DMS153 treated with DMSO at 0.1 percent for 48 hours (cell line): ENCODE data around the gene SLC25A43.
"Not testable (repeated sequence)": the region's sequence is repeated elsewhere in the genome, so short reads cannot be mapped to it uniquely, and the experiment has no call there.

Source experiments
- DNase-seq: peaks from one replicate; lab custom pipeline; 2025; ENCODE audit not compliant: unreplicated experiment; lab: John Stamatoyannopoulos, UW

SLC25A43 gene

GRCh38 chrX:119467842-119468550, 68.9 kb downstream of the SLC25A43 start, which contains the start of gene SLC25A5:
Gene SLC25A5 (plus strand): TSS chrX:119468444. CDS start chrX:119468516, 72 bp downstream.
- DNase-seq, result peak; percentile 37

- DNase-seq, result peak; percentile 41
Observed at GRCh38 chrX:119468551-119469312, 69.6 kb downstream of the SLC25A43 start.

DNA sequence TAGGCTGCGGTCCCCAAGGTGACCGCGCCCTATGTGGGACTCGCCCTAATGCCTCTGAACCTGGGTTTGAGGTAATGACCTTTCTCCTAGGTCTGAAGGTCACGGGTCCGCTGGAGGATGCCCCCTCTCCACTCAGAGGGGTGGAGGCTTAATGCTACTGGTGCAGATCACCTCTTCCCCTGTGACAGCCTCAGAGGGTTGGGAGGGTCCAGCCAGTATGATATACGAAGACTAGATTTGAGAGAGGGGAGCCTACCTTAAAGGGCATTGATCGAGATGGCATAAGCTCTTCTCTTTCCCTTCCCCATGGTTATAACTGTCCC, 70.1 kb downstream of the SLC25A43 start:
- DNase-seq, result no peak

DNA sequence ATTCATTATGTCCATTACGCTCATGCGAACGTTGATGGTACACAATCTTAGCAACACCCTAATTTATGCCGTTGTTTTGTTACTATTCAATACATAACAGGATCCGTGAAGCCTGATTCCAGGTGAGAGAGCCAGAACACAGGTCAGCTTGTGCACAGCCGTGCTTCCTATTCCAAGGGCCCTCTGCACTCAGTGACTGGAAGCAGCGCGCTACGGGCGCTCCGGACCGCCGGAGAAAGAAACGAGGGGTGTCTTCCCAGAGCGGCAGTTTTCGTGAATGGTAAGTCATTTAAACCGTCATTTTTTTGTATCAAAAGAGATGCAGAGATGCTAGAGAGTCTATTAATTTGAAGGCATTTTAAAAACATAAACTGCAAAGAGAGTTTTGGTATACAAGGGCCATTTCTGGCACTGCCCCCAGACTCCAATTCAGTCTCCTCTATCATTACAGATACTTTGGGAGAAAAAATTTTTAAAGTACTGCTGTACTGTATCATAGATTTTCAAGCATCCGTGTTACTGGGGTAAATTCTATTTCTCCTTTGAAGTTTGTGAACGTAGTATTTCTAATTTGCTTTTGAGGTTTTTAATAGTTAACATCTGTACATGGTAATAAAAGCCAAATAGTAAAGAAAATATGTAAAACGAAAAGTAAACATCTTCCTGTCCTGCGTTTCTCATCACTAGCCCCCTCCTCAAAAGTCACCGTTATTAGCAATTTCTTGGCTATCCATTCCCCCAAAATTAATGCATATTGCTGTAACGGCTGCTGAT, 75.7 kb downstream of the SLC25A43 start:
- no peak for DNase-seq

GRCh38 chrX:119475389-119476101, 76.4 kb downstream of the SLC25A43 start:
- DNase-seq, result no peak

DNA sequence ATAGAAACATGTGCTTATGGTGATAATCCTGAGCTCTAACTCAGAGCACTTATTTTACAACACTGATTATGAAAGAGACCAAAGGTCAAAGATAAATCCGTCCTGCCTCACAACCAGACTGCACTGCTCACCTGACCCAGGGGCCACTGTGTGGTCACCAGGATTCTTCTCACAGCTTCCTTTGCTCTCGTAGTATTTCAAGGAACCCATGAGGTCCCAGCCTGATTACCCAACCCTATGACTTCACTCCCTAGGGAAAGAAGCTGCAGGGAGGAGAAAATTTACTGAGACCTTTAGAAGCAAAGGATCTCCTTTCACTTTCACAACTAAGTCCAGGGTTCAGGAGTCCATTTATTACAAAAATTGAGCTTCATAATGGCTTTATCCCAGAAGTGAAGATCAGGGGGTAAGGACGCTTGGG, 78.7 kb downstream of the SLC25A43 start:
- no peak for DNase-seq

DNA sequence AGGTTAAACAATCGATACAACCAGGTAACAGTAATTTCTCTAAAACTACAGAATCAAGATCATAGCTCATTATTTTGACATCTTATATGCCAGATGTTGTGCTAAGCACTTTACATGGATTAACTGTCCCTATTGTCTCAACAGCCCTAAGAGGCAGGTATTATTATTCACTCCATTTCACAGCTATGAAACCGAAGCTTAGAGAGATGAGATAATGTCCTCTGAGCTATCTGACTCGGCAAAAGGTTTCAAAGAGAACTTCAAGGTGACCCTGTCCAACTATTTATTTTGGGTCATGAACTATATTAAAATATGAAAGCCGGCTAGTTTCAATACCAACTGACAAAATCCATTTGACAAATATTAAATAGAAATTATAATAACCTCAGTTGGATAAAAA, 79.4 kb downstream of the SLC25A43 start:
- DNase-seq, result no peak

GRCh38 chrX:119479845-119480244, 80.7 kb downstream of the SLC25A43 start:
- no peak for DNase-seq

DNA sequence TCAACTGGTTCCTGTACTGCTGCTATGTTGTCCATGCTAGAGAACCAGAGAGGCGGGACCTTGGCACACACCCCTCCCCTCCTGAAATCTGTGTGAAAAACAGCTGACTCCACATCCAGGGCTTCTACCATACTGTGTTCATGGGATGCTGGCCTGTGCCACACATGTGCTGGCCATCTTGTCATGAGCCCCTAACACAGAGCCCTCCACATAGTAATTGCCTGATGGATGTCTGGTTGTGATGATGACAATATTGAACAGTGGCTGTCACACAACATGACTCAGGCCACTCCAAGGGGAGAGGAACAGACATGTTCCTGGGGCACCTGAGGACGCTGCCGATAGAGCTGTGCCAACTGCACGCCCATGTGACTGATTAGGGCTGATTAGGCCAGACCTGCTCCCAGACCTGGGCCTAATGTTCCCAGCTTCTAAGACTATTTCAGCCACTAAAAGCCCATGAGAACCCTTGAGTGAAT, 82.2 kb downstream of the SLC25A43 start:
- no peak for DNase-seq

DNA sequence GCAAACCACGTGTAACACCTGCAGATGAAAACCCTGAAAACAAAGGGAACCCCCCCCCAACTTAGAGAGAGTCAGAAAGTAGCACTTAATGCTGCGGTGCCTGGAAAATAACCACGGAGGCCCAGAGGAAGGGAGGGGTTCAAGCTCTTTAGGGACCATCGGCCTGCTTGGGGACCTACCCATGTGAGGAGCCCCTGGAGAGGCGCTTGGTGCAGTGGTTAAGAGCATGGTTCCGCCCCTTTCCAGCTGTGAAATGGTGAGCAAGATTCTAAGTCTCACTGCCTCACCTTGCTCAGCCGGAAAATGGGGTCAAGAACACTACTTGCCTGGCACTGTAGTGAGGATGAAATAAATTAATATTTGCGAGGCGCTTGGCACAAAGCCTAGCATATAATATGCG, 82.9 kb downstream of the SLC25A43 start:
- DNase-seq, result no peak

- DNase-seq, result no peak
Observed at GRCh38 chrX:119482481-119483480, 83.6 kb downstream of the SLC25A43 start.

DNA sequence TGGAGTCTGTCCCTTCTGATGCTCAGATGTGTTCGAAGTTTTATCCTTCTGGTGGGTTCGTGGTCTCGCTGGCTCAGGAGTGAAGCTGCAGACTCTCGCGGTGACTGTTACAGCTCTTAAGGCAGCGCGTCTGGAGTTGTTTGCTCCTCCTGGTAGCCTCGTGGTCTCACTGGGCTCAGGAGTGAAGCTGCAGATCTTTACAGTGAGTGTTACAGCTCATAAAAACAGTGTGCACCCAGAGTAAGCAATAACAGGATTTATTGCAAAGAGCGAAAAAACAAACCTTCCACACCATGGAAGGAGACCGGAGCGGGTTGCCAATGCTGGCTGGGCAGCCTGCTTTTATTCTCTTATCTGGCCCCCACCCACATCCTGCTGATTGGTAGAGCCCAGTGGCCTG, 87.6 kb downstream of the SLC25A43 start:
- no peak for DNase-seq

- not testable (repeated sequence) for DNase-seq
Observed at GRCh38 chrX:119487766-119488165, 88.6 kb downstream of the SLC25A43 start.

DNA sequence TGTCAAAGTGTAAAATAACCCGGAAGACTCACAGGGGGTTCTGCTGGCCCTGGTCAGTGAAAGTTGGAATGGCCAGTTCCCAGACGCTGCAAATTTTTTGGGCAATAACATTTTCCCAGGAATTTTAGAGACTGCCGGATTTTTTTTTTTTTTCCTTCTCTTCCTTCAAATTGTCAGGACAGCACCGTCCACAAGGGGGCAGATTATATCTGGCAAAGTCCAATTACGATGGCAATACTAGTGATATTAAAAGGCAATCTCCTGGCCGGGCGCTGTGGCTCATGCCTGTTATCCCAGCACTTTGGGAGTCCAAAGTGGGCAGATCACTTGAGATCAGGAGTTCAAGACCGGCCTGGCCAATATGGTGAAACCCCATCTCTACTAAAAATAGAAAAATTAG, 89.6 kb downstream of the SLC25A43 start:
- DNase-seq, result no peak

GRCh38 chrX:119489212-119490074, 90.3 kb downstream of the SLC25A43 start:
- no peak for DNase-seq

DNA sequence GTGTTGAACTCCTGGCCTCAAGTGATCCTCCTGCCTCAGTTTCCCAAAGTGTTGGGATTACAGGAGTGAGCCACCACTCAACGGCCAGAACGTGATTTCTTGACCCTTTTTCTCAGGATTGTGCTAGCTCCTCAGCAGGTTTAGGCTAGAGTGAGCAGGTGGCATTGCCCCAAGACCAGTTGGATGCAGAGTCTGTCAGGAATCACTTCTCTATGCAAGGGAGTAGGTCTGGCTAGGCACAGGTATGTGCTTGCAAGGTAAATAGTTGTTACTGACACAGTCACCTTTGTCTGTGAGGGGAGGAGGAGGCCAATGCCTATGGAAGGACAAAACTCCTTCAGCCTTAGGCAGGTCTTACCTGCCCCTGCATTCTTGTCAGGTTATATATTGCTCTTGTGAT, 93.3 kb downstream of the SLC25A43 start:
- DNase-seq, result no peak

DNA sequence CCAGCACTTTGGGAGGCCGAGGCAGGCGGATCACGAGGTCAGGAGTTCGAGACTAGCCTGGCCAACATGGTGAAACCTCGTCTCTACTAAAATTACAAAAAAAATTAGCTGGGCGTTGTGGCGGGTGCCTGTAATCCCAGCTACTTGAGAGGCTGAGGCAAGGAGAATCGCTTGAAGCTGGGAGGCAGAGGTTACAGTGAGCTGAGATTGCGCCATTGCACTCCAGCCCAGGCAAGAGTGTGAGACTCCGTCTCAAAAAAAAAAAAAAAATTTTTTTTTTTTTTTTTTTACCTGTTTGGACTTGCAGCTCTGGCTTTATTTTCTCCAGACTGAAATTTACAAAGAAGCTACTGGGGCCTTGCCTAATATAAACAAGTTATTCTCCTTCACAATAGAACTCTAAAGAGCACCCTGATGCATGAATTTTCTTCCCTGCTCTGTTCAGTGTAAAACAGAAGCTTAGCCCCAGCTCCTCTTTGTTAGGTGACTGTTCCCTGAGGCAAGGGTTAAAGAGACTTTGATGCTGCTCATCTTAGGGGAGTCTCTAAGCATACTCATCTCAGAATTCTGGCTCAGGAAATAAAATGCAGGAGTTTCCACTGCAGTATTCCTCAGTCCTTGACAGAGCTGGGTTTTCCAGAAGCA, 94.8 kb downstream of the SLC25A43 start:
- not testable (repeated sequence) for DNase-seq
